Measurements from ENCODE around the gene ACSL3. TPM values are rescaled to one million over a fixed set of nuclear protein-coding genes. Genes with fewer than 3 reads are reported as not detected.

ACSL3 gene
- total RNA-seq, 1 donor from 2014 or later: 107 TPM

DNA sequence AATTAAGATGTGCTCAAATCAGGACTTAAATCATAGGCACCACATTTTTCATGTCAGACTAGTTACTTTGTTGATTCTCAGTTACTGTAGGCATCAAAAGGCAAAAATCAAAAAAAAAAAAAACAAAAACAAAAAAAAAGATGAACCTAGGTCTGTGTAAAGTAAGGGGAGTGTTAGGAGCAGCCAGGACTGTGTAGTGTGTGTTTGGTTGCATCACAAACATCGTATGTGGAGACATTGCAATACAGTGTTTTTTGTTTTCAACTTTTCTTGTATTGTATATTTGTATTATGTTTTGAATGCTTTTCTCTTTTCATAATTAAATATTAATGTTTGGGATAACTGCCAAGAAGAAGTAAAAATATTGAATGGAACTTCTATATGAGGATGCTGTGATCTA, 82.1 kb downstream of the ACSL3 start:
- no peaks in the 10 kb centered on the region for H3K9me3 Mint-ChIP-seq (ENCODE audit: low read depth)
- no peak overlapping the region for H3K4me3 Mint-ChIP-seq (ENCODE audit: unreplicated experiment)
- no peaks in the 10 kb centered on the region for H3K27me3 Mint-ChIP-seq (ENCODE audit: low read depth)
- H3K27ac Mint-ChIP-seq (ENCODE audit: unreplicated experiment): peak overlapping the region; percentile 76
- H3K4me1 Mint-ChIP-seq (ENCODE audit: low read depth): peaks cover 68% of the 10 kb centered on the region
- no peak for DNase-seq (ENCODE audit: low spot score)
- TF ChIP-seq, protein P1, sequence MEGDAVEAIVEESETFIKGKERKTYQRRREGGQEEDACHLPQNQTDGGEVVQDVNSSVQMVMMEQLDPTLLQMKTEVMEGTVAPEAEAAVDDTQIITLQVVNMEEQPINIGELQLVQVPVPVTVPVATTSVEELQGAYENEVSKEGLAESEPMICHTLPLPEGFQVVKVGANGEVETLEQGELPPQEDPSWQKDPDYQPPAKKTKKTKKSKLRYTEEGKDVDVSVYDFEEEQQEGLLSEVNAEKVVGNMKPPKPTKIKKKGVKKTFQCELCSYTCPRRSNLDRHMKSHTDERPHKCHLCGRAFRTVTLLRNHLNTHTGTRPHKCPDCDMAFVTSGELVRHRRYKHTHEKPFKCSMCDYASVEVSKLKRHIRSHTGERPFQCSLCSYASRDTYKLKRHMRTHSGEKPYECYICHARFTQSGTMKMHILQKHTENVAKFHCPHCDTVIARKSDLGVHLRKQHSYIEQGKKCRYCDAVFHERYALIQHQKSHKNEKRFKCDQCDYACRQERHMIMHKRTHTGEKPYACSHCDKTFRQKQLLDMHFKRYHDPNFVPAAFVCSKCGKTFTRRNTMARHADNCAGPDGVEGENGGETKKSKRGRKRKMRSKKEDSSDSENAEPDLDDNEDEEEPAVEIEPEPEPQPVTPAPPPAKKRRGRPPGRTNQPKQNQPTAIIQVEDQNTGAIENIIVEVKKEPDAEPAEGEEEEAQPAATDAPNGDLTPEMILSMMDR (IDR thresholded peaks at IDR 0.05): no peak
- H3K36me3 Mint-ChIP-seq (ENCODE audit: low read depth): peaks cover 6% of the 10 kb centered on the region

- no peak for DNase-seq (ENCODE audit: low spot score)
- H3K36me3 Mint-ChIP-seq (ENCODE audit: low read depth): peaks cover 6% of the 10 kb centered on the region
- H3K4me1 Mint-ChIP-seq (ENCODE audit: low read depth): peaks cover 68% of the 10 kb centered on the region
- no peaks in the 10 kb centered on the region for H3K27me3 Mint-ChIP-seq (ENCODE audit: low read depth)
- H3K9me3 Mint-ChIP-seq (ENCODE audit: low read depth): no peaks in the 10 kb centered on the region
- TF ChIP-seq, protein P1 (IDR thresholded peaks at IDR 0.05): no peak
- H3K27ac Mint-ChIP-seq (ENCODE audit: unreplicated experiment): peak overlapping the region; percentile 78
- H3K4me3 Mint-ChIP-seq (ENCODE audit: unreplicated experiment): no peak overlapping the region
Measured at GRCh38 chr2:222943820-222944219, 83.0 kb downstream of the ACSL3 start.

- DNase-seq (ENCODE audit: low spot score): no peak
- Mint-ChIP-seq H3K36me3 (ENCODE audit: low read depth) (peaks cover 2% of the 10 kb centered on the region), H3K27me3 (ENCODE audit: low read depth) (no peaks in the 10 kb centered on the region), H3K4me3 (ENCODE audit: unreplicated experiment) (no peak overlapping the region), H3K4me1 (ENCODE audit: low read depth) (peaks cover 64% of the 10 kb centered on the region), H3K27ac (ENCODE audit: unreplicated experiment) (peak overlapping the region; percentile 78), H3K9me3 (ENCODE audit: low read depth) (peaks cover 1% of the 10 kb centered on the region)
- TF ChIP-seq, protein P1 (IDR thresholded peaks at IDR 0.05): no peak
Measured at GRCh38 chr2:222944552-222944951, 83.7 kb downstream of the ACSL3 start.

DNA sequence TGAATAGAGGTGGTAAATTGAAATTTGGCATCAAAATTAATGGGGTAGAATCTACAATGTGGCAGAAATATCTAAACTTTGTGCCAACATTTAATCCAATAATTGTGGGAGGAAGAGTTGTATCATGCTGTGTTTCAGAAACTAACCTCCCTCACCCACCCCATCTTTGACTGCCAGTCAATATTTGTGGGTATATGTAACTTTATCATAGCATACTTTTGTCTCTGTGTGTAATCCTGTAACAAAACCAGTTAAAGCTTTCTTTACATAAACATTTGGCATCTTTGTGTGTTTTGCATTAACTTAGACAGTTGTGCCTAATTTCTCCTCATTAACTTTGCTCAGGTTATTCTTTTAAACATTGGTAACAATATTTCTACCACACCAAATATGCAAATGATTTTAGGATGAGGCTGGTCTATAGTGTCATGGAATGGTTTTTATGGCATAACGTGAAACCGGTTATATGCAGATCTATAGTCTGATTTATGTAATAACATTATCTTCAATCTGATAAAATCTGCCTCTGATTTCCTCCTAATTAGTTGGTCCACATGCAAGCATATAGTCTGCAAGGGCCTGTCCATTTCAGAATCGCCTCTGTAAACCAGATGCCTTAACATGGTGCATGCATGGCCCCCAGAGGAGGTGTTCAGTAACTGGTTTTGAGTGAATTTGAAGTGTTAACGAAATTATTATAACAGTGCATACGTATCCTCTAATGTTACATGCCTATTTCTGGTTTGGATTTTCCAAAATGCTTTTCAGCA, 84.3 kb downstream of the ACSL3 start:
- peaks cover 66% of the 10 kb centered on the region for H3K4me1 Mint-ChIP-seq (ENCODE audit: low read depth)
- H3K4me3 Mint-ChIP-seq (ENCODE audit: unreplicated experiment): no peak overlapping the region
- H3K36me3 Mint-ChIP-seq (ENCODE audit: low read depth): peaks cover 2% of the 10 kb centered on the region
- DNase-seq (ENCODE audit: low spot score): no peak
- peaks cover 4% of the 10 kb centered on the region for H3K9me3 Mint-ChIP-seq (ENCODE audit: low read depth)
- TF ChIP-seq, protein P1 (IDR thresholded peaks at IDR 0.05): no peak
- peak overlapping the region; percentile 78 for H3K27ac Mint-ChIP-seq (ENCODE audit: unreplicated experiment)
- H3K27me3 Mint-ChIP-seq (ENCODE audit: low read depth): no peaks in the 10 kb centered on the region

DNA sequence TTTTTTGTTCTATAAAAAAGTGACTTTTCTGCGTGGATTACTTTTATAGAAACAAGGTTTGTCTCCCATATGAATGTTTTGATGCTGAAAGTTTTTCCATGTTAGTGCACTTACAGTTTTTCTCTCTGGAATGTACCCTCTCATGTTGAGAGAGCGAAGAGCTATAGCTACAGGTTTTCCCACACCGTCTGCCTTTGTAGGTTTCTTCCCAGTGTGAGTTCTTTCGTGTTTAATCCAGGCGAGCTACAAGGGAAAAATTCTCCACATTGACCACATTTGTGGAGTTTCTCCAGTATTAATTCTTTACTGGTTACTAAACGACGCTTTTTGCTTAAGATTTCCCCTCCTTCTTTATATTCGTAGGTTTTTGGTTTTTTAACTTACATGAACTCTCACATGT, 85.1 kb downstream of the ACSL3 start:
- TF ChIP-seq, protein P1 (IDR thresholded peaks at IDR 0.05): no peak
- H3K27ac Mint-ChIP-seq (ENCODE audit: unreplicated experiment): peak overlapping the region; percentile 72
- no peak overlapping the region for H3K4me3 Mint-ChIP-seq (ENCODE audit: unreplicated experiment)
- peaks cover 2% of the 10 kb centered on the region for H3K36me3 Mint-ChIP-seq (ENCODE audit: low read depth)
- no peaks in the 10 kb centered on the region for H3K27me3 Mint-ChIP-seq (ENCODE audit: low read depth)
- DNase-seq (ENCODE audit: low spot score): no peak
- H3K4me1 Mint-ChIP-seq (ENCODE audit: low read depth): peaks cover 72% of the 10 kb centered on the region
- H3K9me3 Mint-ChIP-seq (ENCODE audit: low read depth): peaks cover 4% of the 10 kb centered on the region

Measured in chondrocyte (in vitro differentiated cells).